Fibroblast of skin of right biceps (primary cell): ENCODE data around the gene SLC2A5.

Experiments
- DNase-seq: peaks from one replicate; pipeline ENCODE4 v3.0.0-alpha.2; 2013

Gene SLC2A5

DNA sequence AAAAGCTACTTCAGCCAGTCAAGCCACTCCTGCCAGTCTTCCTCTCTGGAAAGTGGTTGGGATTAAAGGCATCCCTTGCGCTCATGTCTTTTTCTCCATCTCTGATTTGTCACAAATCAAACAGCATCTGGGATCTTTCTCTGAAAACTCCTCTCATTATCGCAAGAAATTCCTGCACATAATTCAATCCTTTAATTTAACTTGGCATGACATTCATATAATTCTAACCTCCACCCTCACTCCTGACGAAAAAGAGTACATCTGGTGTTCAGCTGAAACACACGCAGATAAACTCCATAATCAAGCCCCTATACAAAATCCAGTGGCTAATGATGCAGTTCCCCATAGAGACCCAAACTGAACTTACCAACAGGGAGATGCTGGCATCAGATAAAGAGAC lies 19.4 kb upstream of the SLC2A5 start:
- DNase-seq, result no peak

DNA sequence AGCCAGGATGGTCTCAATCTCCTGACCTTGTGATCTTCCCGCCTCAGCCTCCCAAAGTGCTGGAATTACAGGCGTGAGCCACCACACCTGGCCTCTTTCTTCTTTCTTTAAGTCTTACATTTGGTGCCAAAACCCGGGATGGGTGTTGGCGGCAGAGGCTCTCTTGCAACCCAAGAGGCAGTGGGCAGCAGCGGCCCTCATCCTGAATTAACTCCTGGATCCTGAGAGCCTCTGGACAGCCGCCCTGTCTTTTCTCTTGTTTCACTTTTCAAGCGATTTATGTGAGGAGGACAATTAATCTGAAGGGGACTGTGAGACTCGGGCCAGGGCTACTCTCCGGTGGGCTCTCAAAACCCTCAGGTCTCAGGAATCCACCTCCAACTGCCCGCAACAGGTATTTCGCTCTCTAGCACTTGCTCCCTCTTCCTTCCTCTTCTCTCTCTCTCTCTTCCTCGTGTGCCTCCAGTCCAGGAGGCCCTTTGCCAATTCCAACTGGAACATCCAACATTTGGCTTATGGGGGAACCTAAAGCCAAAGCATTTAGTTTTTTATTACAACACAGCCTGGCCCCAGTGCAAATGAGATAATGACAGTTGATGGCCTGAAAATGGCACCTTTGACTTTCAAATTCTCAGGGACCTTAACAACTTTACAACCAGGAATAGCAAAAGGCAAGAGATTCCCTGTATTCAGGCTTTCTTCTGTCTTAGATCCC lies 18.1 kb upstream of the SLC2A5 start:
- DNase-seq, result no peak

DNA sequence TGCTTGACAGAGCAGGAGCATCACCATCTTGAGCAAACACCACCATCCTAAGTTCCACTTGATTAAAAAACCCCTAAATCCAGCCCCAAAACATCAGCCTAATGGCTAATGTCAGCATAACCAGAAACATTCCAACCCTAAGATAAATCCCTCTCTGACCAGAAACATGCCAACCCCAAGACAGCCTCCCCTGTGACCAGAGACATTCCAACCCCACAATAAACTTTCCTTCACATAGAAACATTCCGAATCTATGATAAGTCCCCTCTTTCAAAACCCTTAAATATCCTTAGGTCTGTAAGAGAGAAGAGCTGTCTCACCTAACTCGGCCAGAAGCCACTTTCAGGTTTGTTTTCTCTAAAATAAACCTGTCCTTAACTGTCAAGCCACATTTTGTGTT lies 17.4 kb upstream of the SLC2A5 start:
- peak; percentile 56 for DNase-seq

DNA sequence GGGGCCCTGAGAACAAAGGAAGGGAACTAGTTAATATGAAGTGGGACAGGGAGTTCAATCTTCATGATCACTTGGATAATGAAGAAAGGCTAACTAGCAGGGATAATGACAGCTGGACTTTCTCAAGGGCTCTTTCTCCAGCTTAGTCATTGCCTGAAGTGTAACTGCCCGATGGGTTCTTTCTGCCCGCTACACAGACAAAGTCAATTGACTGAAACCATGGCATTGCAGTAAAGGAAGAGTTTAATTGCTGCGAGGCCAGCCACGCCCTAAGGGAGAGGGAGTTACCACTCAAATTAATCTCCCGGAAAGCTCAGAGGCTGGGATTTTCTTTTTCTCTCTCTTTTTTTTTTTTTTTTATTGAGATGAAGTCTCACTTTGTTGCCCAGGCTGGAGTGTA lies 16.6 kb upstream of the SLC2A5 start:
- no peak for DNase-seq

DNA sequence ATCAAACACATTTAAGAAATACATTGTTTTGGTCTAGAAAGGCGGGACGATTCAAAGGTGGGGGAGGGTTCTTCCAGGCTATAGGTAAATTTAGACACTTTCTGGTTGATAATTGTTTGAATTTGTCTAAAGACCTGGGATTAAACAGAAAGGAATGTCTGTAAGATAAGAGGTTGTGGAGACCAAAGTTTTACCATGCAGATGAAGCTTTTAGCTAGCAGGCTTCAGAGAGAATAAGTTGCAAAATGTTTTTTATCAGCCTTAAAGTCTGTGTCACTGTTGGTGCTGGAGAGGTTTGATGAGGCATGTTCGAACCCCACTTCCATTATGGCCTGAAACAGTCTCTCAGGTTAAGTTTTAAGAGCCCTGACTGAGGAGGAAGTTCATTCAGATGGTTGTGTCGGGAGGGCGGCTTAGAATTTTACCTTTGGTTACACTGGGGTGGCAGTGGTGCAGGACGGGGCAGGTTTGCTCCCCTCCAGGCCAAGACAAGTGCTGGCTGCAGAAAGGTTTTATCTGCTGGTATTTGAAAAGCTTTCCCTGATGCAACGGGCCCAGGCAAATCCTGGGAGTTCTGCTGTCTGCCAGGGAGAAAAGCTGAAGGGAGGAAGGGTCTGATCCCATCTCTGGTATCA lies 16.0 kb upstream of the SLC2A5 start:
- DNase-seq, result peak; percentile 24

DNA sequence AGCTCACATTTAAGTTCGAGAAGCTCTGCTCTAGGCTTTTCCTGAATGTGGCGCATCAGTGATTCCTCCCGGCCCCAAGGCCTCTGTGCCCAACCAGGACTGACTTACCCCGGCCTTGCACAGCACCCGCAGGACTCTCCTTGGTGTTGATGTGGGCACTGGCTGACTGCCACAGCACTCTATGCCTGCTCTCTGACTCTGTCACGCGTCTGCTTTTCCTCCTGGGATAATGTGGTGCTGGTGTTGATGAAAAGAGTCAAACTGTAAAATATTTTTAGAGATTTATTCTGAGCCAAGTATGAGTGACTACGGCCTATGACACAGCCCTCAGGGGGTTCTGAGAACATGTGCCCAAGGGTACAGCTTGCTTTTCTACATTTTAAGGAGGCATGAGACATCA lies 15.5 kb upstream of the SLC2A5 start:
- peak; percentile 42 for DNase-seq

DNA sequence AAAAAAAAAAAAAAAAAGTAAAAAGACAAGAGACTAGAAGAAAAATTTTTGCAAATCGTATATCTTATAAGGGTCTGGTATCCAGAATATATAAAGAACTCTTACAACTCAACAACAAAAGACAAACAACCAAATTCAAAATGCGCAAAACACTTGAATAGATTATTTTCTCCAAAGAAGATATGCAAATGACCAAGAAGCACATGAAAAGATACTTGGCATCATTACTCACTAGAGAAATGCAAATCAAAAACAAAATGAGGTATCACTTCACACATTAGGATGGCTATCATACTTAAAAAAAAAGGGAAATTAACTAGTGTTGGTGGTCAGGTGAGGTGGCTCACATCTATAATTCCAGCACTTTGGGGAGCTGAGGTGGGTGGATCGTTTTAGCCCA lies 12.0 kb upstream of the SLC2A5 start:
- no peak for DNase-seq

DNA sequence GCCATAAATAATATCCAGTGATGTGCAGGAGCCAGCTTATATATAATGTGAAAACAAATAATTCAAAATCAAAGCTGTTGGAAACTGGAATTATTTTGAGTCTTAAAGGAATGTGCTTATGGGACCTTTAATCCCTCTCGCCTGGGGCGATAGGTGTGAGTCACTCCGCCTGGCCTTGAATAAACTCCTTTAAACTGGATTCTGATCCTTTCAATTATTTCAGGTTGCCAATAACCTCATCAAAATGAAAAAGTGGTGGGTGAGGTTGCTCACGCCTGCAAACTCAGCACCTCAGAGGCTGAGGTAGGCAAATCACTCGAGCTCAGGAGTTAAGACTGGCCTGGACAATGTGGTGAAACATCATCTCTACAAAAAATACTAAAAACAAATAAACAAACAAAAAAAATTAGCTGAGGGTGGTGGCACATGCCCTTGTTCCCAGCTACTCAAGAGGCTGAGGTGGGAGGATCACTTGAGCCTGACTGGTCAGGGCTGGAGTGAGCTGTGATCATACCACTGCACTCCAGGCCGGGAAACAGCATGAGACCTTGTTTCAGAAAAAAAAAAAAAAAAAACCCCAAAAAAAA lies 11.4 kb upstream of the SLC2A5 start:
- DNase-seq, result peak; percentile 14

DNA sequence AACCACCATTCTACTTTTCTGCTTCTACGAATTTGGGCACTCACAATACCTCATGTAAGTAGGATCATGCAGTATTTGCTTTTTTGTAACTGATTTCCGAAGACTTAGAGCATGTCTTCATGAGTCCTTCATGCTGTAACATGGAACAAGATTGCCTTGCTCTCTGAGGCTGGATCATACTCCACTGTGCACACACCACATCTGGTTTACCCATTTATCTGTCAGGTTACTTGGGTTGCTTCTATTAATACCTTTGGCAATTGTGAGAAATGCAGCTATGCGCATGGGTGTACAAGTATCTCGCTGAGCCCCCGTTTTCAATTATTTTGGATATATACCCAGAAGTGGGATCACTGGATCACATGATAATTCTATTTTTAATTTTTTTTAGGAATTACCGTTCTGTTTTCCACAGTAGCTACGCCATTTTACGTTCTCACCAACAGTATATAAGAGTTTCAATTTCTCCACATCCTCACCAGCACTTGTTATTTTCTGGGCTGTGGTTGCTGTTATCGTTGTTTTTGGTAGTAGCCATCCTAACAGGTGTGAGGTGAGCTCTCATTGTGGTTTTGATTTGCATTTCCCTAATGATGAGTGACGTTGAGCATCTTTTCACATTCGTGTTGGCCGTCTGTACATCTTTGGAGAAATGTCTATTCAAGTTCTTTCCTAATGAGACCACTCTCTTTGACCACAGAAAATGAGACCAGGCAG lies 10.7 kb upstream of the SLC2A5 start:
- no peak for DNase-seq

DNA sequence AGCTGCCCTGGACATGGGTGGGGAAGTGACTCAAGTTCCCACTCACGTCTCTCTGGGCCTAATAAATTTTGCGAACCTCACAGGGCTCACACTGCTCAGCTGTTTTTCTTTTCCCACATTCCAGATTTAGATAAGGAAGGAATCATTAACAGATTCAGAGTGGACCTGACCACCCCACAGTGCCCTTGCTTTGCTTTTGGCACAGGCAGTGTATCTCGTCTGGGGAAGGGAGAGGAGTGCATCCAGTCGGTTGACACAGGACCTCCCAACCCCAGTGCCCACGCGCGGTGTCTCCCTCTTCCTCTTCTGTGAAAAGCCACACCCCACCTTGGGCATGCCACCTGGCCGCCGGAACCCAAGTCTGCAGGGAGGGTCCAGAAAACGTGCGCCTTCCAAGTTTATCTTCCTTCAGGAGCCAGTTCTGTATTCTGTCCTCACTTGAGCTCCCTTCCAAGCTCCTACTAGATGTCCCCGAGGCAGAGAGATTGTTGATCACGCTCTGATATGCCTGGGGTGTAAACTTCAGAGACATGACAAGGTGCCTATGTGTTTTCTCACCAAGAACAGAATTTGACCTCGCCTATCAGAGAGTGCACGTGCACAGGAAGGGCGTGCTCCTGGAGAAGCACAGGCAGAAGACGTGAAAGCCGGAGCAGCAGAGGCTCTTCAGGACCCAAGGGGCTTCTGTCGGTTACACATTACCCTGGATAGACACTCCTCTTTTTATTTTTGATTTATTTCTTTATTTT lies 9.5 kb upstream of the SLC2A5 start:
- no peak for DNase-seq

DNA sequence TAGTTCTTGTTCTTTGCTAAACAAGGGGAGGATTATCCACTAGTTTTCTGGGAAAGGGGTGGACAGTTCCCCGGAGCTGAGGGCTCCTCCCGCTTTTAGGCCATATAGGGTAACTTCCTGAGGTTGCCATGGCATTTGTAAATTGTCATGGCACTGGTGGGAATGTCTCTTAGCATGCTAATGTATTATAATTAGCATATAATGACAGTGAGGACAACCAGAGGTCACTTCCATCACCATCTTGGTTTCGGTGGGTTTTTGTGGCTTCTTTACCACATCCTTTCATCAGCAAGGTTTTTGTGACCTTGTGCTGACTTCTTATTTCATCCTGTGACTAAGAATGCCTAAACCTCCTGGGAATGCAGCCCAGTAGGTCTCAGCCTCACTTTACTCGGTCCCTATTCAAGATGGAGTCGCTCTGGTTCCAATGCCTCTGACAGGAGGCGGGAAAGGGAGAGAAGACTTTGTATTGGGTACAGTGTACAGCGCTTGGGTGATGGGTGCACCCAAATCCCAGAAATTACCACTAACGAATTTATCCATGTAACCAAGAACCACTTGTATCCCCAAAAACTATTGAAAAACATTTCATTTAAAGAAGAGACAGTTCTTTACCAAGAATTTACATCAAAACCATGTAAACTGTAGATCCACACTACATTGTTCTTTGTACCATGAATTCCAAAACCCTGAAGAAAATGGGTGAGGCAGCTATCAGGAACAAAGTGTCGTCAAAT lies 8.7 kb upstream of the SLC2A5 start:
- peak; percentile 85 for DNase-seq

DNA sequence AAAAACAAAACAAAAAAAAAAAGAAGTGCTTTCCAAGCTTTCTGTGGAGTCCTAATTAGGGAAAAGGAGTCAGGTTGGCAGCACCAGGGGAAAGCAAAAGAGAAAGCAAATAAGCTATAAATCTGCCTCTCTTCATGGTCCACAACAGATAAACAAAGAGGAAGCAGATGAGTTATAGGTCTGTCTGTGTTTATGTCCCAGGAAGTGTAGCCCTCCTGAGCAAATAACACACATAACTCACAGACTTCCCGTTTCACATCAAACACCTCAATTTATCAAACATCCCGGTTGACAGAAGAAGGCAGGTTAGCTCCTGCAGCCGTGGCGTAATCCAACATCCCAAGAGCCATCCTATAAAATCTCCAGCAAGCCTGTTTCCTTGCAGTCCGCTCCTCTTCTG lies 5.6 kb upstream of the SLC2A5 start:
- no peak for DNase-seq

DNA sequence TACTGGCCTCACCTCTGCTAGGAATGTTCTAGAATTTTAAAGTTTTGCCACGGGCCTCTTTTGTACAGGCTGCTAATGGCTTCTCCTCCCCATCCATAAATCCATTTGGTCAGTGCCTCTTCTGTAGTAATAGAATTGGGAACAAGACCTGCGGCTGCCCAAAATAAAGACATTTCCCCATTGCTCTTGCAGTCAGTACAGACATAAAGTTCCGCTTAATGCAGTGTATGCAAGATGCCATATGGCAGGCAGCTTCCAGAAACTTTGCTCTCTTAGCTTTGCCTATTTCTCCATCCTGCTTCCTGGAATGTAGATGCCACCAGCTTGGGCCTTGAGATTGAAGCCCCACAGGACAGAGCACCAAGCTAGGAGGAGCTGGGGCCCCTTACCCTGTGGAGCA lies 3.7 kb upstream of the SLC2A5 start:
- no peak for DNase-seq

DNA sequence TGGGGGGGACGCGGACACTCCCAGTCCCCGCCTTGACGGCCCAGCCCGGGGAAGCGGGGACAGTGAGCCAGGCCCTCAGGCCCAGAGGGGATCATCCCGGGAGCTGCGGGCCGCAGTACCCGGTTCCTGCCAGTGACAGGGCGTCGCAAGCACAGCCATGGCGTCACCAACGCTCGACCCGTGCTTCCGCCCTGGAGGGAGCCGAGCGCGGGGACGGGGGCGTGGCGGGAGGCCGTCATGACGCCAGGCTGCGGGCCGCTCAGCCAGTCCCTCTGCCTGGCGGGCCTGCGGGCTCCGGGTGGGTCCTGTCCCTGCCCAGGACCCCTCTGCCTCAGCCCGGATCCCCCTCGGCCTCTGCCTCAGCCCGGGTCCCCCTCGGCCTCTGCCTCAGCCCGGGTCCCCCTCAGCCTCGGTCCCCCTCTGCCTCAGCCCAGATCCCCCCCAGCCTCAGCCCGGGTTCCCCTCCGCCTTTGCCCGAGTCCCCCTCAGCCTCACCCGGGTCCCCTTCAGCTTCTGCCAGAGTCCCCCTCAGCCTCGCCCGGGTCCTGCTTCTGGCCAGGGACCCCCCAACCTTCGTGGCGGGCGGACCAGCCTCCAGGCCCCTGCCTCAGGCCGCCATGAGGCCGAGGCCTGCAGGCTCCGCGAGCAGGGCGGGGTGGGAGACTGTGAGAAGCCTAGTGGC lies 2.3 kb upstream of the SLC2A5 start:
- DNase-seq, result no peak

DNA sequence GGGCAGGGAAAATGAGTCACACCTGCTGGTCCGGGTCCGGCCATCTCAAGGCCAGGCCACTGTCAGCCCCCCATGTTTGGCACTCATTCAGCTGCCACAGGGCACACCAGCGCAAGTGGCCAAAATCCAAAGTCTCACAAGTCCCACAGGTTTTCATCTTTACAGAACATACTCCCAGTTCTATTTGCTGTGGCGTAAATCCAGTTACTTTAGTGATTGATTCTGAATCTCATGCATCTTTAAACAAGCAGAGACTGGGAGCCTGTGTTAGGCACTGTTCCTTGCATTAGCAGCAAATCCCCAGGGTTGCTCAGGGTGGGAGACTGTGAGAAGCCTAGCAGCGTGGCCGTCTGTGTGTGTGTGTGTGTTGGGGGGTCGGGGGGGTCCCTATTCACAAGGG lies 1.1 kb upstream of the SLC2A5 start:
- DNase-seq, result no peak

DNA sequence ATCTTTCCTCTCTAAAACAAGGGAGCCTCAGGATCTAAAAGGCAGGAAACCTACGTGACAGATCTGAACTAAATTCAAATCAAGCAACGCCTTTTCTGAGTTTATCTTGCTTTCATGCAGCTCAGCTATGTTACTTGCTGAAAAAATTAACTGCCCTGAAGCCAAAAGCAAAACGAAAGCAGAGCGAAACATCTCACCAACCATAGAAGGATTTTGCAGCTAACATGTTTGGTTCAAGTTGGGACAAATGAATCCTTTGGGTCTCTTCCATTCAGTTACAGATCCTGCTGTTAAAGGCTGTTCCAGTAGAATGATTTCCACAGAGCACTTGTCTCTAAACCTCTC lies 482 bp downstream of the SLC2A5 start:
- no peak for DNase-seq

DNA sequence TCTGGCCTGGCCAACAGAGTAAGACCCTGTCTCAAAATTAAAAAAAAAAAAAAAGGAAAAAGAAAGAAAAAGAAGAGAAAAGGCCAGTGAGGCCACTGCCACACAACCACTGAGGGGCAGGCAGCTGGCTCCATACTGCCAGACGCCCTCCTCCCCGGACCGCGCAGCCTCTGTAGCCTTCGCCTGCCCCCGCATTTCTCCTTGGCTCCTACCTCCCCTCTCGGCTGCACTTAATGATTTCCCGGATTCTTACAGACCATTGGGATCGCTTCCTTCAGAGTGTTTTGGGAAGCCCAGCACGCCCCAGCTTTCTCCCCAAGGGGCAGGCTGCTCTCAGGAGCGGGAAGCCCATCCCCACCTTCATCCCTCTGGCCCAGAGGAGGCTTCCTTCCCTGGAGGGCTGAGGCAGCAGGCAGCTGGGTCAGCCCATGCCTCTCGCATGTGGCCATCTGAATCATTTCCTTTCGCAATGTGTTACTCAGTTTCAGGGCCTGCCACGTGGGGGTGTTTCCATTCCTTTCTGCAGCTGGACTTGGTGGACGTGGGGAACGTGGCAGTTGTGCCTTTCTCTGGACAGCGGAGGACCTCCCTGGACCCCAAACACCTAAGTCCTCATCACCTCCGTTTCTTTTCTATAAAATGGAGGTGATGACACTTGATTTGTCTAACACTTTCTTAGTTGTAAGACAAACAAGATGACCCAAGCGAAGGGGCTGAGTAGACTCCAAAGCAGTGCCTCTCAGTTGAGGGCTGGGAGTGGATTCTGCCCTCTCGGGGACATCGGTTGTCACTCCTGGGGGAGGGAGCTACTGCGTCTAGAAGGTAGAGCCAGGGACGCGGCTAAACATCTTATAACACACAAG lies 2.3 kb downstream of the SLC2A5 start:
- peak; percentile 91 for DNase-seq

DNA sequence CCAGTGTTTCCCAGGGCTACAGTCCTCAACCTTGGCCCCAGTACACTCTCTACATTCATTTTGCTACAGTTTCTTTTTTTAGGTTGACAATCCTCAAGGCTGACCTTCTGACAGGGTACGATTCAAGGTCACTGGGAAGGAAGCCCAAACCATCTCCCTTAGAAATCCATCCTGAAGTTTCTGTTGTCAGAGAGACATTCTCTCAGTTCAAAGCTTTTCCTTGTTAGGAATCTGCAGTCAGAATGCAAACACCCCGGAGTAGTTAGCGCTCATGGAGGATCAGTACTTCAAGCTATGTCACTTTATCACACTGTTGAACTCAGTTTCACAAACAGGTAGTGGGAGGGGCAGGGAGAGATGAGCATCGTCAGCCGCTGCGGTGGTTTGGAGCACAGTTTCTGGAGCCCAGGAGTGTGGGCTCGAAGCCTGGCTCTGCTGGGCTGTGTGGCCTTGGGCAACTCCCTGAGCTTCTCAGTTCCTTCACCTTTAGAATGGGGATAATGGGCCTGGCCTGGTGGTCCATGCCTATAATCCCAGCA lies 4.2 kb downstream of the SLC2A5 start:
- DNase-seq, result no peak

DNA sequence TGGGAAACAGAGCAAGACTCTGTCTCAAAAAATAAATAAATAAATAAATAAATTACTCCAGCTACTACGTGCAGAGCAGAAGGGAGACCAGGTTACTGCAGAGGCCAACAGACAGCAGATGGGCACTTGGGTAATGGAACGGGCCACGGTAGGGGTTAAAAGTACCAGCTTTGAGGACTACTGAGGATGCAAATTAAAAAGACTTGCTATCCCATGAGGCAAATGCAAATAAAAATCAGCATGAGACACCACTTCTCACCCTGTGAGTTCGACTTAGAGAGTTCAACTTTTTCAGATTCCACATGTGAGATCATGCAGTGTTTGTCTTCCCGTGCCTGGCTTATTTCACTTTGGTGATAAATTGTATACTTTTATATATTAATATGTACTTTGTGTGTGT lies 6.6 kb downstream of the SLC2A5 start:
- no peak for DNase-seq

DNA sequence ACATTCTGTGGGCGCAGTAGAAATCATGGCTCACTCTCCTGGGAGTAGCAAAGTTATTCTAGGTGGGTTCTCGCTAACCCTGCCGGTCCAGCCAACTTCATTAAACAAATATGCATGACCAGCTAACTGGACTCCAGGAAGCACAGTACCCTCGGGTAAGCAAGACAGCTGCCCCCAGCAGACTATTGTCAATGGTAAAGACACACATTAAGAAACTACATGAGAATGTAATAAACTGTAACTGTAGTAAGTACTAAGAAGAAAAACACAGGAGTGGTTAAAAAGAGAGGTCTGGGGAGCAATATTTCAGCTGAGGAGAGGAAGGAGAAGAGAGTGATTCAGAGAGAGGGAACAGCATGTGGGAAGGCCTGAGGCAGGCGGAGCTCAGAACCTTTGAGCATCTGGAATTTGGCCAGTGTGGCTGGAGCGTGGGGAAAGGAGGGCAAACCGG lies 7.4 kb downstream of the SLC2A5 start:
- DNase-seq, result peak; percentile 31
